ENCODE measurements around the gene C10orf95.

C10orf95 gene

GRCh38 chr10:102413806-102414561 lies 37.4 kb downstream of the C10orf95 start:
- no peak for DNase-seq

DNA sequence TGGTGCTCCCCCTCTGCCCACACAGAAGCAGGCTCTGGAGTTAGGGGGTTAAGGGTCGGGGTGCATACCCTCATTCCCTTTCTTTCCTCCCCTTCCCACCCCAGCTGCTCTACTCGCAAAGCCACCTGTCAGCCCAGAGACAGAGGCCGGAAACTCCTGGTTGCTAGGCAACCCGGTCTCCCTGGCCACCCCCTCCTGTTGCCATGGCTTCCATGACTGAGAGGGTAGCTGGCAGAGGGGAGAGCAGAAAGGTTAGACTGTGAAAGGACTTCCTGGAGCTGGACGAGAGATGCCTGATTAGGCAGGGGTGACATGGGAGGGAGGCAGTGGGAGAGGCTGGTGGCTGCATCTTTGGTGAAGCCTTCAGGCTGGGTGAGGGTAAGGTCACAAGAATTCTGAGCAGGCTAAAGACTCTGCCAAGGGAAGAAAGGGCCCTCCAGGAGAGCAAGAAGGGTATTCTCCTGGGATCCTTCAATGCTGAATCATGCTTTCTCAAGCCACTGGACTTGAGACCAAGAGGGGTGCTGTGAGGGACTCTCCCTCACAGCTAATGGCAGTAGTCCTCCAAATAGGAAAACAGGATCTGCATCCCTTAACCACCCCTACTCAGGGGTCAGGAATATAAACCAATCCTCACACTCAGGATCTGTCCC lies 38.2 kb downstream of the C10orf95 start:
- DNase-seq, result peak; percentile 48

GRCh38 chr10:102412293-102412692 lies 39.0 kb downstream of the C10orf95 start:
- no peak for DNase-seq

DNA sequence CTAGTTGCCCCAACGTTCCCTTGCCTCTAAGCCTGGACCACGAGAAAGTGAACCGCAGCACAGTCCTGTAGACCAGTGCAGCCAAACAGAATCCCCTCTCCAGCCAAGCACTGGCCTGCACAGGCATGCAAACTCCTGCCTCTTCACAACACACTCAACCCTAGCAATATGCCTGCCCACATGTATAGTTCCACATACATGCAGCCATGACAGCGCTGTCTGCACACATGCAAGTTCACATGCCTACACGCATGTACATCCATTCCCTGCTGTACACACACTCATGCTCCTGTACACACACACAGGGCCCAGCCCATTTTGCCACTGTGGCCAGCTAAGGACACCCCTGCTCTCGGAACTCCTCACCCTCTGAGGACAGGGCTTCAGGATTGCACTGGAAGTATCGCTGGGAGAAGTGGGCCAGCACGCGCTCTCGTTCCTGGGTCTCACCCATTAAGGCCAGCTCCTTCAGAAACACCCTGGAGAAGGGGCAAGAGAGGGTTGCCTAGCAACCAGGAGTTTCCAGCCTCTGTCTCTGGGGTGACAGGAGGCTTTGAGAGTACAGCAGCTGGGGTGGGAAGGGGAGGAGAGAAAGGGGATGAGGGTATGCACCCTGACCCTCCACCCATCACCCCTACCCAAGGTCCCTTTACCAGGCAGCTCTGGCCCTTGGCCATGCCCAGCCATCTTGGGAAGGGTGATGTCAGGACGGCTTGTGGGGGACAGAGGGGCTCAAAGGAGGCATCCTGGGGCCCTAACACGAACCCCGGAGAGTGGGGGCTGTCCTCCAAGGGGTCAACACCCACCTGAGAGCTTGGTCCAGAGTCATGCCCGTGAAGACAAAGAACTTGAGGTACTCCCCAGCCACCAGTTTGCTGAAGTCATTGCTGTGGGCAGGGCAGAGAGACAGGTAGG lies 39.7 kb downstream of the C10orf95 start:
- DNase-seq, result no peak

- DNase-seq, result no peak
Observed at GRCh38 chr10:102410429-102411073, 40.8 kb downstream of the C10orf95 start.

- no peak for DNase-seq
Observed at GRCh38 chr10:102409604-102410428, 41.5 kb downstream of the C10orf95 start.

DNA sequence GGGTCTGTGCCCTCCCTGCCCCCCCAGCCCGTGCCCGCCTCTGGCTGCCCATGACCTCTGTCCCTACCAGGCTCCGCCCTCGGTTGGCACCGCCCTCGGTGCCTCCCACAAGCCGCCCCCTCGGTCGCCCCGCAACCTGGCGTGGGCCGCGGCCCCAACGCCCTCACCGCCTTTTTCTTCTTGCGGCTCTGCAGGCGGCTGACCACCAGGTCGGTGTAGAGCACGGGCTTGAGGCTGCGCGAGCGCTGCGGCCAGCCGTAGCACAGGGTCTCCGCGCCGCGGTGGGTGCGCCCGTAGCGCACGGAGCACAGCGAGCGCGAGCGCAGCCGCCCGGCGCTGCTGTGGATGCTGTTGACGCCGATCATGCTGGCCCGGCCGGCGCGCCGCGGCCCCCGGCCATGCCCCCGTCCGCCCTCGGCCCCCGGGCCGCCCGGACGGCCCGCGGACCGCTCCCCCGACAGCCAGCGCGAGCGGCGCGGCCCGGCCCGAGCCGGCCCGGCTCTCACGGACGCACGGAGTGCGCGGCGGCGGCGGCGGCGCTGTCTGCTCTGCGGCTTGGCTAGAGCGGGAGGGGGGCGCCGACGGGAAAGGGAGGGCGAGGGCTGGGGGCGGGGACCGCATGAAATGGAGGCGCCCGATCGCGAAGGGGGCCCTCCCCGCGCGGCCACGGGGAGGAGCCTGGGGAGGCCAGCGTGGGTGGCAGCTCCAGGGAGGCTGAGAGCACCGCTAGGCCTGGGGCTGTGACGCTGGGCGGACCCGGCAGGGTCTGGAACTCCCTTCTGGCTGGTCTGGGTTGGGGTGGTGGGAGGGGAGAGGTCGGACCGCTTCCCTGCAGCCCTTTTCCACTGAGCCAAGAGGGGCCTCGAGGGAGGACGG lies 42.4 kb downstream of the C10orf95 start:
- DNase-seq, result peak; percentile 41

GRCh38 chr10:102408131-102408727 lies 43.1 kb downstream of the C10orf95 start:
- no peak for DNase-seq

DNA sequence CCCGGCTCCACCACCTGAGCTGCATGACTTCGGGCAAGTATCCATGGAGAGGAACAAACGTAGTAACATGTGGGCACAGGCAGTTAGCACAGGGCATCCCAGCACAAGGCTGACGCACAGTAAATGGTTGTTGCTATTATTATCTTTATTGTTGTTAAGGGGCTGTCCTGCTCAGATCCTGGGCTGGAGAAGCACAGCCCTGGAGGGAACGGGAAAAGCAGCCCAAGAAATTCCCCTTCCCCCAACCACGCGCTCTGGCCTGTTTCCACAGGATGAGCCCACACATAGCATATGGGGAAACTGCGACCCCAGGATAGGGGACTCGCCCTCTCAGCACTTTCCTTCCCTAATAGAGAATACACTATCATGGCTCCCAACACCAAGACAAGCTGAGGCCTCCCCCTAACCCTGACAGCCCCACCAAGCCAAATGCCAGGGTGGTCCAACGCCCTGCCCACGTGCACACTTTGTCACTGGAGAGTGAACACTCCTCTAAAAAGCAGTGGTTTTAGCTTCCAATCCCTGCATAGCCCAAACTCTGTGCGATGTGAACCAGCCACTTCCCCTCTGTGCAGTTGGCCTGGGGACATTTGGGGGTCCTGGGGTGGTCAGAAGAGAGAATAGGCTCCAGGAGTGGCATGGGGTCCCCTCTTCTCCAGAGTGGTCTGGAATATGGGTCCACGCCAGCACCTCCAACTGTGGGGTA lies 43.8 kb downstream of the C10orf95 start:
- DNase-seq, result no peak

GRCh38 chr10:102406815-102407214 lies 44.5 kb downstream of the C10orf95 start:
- DNase-seq, result no peak

DNA sequence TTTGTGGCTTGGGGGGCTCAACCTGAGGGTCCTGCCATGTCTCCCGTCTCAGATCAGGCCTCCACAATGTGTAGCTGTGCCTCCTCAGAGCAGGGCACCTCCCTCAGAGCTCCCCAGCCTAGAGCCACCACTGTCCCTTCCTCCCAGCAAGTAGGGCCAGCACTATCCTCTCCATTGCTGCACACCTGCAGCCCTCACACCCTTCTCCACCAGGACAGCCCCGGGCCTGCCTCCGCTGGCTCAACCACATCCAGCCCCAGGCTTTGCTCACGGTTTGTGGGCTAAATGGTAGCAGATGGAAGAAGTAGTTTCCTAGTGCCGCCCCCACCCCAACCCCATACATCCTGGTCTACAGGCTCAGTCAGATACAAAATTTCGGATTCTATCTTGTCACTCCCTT lies 45.7 kb downstream of the C10orf95 start:
- DNase-seq, result no peak

DNA sequence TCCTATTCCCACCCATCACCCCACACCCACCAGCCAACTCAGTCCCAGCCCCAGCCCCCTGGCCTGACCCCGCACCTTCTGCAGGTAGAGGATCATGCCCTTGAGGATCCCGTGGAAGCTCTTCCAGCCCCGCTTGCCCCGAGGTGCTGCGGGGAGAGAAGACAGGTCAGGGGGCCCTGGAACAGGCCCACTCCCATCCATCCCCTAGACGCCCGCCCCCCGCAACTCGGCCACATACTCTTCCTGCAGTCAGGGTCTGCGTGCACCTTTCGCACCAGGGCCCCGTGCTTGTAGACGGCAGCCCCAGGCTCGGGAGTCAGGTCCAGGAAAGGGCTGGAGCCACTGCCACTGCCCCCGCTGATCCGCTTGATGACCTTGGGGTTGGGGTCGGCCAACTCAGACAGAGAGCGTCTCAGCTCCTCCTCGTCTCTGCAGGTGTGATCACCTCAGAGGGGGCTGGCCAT lies 46.2 kb downstream of the C10orf95 start:
- no peak for DNase-seq

DNA sequence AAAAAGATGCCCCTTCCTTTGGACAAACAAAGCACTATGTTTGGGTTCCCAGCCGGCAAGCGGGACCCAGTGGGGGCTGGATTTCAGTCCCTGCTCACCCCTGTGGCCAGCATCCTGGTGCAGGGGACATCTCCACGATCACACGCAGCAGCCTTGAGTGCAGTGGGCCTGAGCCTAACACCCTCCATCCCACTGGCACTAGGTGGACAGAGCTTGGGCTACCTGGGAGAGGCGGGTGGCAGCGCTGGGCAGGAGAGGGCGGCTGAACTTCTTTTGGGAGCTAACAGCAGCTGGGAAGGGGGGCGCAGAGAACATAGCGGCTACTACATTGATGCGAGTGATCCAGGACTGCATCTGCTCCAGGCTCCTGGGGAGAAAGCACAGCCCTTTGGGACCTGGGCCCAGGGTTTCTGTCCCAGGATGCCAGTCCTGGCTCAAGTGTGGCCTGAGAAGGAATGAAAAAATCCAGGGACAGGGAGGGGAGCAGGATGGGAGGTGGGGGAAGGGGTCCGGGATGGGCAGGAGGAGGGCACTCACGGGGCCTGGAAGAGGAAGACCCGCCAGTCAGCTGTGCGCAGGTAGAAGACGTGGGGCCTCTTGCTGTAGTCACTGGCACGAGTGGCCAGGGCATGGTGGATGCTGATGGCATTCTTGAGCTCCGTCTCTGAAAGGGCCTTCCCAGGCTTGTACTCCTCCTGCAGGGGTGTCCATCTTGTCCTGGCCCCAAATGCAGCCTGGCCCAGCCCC lies 46.8 kb downstream of the C10orf95 start:
- no peak for DNase-seq

- DNase-seq, result no peak
Observed at GRCh38 chr10:102403115-102403514, 48.2 kb downstream of the C10orf95 start.

DNA sequence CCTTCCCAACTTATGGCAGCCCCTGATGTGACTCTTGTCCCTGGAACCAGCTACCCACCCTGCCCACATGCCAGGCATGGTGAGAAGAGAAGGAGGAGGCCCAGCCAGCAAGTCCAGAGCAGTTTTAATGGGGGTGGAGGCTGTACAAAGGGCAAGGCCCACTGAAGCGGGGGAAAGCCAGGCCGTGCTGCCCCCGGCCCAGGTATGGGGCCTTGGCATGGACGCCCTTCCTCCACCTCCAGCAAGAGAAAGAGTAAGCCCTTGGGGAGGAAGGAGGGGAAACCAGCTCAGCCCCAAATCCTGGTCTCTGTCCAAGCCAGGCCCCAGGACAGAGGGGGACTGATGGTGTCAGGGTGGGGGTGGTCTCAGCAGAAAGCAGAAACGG lies 48.8 kb downstream of the C10orf95 start:
- no peak for DNase-seq

GRCh38 chr10:102401735-102402511 lies 49.4 kb downstream of the C10orf95 start:
- DNase-seq, result no peak

- no peak for DNase-seq
Observed at GRCh38 chr10:102401342-102401654, 50.0 kb downstream of the C10orf95 start.

GRCh38 chr10:102400598-102401341 lies 50.6 kb downstream of the C10orf95 start:
- DNase-seq, result no peak

All from NCI-H2171 (cell line).